NCI-H82 treated with DMSO at 0.1 percent for 48 hours (cell line): Measurements from ENCODE around the gene GLMN.

Experiments
- DNase-seq: peaks from one replicate; lab custom pipeline; 2025; ENCODE audit not compliant: unreplicated experiment; lab: John Stamatoyannopoulos, UW

Gene GLMN

GRCh38 chr1:92201973-92202372 is 96.8 kb downstream of the GLMN start:
- DNase-seq, result no peak
